PFSK-1 (cell line): ENCODE results near the gene TBC1D22A.
A peak's percentile ranks its signal among the peaks of the same experiment; 100 is the strongest.

ENCODE experiments used
- FOXP2 ChIP-seq: optimal IDR thresholded peaks from 2 replicates; pipeline ENCODE3; 2011; ENCODE audit warnings: borderline replicate concordance, control low read depth, inconsistent platforms; ENCODE audit not compliant: insufficient read depth; ENCODE audit errors: extremely low read length, extremely low read depth
- POLR2AphosphoS5 ChIP-seq: IDR thresholded peaks from 2 replicates; pipeline ENCODE4 v1.6.1; 2012; ENCODE audit warnings: low read depth, mild to moderate bottlenecking, control low read depth, low read length, moderate library complexity
- REST ChIP-seq, 2 experiments: IDR thresholded peaks; 2 replicates each; pipeline versions ENCODE4 v1.6.1 to v1.8.0; 2011 to 2012; ENCODE audit warnings: low read depth in 2 of 2, low read length in 2 of 2, control low read depth in 1 of 2, inconsistent platforms in 1 of 2, mild to moderate bottlenecking in 1 of 2, moderate library complexity in 1 of 2; ENCODE audit not compliant: insufficient read depth in 1 of 2
- SIN3A ChIP-seq: IDR thresholded peaks from 2 replicates; pipeline ENCODE4 v1.6.1; 2012; ENCODE audit warnings: mild to moderate bottlenecking, low read length, moderate library complexity, borderline replicate concordance; ENCODE audit not compliant: insufficient read depth
- TAF1 ChIP-seq: IDR thresholded peaks from 2 replicates; pipeline ENCODE4 v1.6.1; 2012; ENCODE audit warnings: low read length, control low read depth, borderline replicate concordance; ENCODE audit not compliant: insufficient read depth

The TBC1D22A gene

GRCh38 chr22:46942799-46943785 is 180.6 kb downstream of the TBC1D22A start:
- TF ChIP-seq FOXP2 (peak; percentile 13), REST (IDR thresholded peaks at IDR 0.05; ENCODE audit: insufficient read depth in 1 of 2, low read depth in 2 of 2, low read length in 2 of 2) (no peak)

DNA sequence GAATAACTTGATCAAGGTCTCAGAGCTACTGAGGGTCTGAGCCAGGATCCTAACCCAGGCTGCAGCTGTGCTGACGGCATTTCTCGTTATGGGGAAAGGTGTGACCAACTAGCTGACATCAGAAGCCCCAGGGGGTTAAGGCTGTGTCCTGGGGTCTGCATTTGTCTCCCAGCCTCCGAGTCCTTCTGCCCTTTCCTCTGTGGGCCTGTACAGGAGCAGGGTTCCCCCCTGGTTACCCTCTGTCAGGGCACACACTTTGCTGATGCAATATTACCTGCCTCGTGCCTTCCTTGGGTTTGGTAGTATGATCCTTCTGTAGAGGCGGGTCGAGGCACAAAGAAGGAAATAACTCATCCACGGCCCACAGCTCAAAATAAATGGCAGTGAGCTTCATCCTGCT is 183.0 kb downstream of the TBC1D22A start:
- TF ChIP-seq TAF1, result no peak
- TF ChIP-seq FOXP2, result no peak
- no peak for TF ChIP-seq POLR2AphosphoS5
- no peak for TF ChIP-seq REST (IDR thresholded peaks at IDR 0.05; ENCODE audit: insufficient read depth in 1 of 2, low read depth in 2 of 2, low read length in 2 of 2)
- no peak for TF ChIP-seq SIN3A

- TF ChIP-seq REST (IDR thresholded peaks at IDR 0.05; ENCODE audit: insufficient read depth in 1 of 2, low read depth in 2 of 2, low read length in 2 of 2) (no peak), POLR2AphosphoS5 (no peak)
These were observed 184.0 kb downstream of the TBC1D22A start for GRCh38 chr22:46946383-46946962.

DNA sequence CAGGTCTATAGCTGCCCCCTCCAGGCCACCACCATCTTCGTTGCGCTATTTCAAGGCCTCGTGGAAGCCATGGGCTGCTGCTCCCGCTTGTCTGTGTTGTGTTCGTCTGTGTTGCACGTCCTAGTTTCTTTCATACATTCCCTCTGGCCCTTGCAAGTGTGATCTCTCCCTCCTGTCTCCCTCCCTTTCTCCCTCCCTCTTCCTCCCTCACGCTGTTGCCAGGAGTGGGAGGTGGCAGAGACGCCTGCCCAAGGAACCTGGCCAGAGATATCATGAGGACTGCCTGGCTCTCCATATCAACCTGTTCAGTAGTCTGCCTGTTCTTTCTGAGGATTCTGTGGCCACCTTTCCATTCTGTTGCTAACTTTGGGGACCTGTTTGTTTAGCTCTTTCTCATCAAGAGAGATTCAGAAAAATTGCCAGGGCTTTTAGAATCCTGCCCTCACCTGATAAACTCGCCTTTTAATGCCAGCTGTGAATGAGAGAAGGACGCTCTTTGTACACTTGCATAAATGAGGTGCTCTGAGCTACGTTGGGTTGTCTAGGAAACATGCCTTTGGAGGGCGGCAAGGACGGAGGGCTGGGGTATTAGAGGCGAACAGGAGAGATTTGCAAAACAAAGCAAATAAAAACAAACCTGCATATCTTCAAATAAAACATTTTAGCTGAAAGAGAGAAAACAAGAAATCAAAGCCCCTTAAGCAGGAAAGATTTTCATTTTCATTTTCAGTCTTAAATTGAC is 185.2 kb downstream of the TBC1D22A start:
- TF ChIP-seq SIN3A (no peak), TAF1 (no peak)

DNA sequence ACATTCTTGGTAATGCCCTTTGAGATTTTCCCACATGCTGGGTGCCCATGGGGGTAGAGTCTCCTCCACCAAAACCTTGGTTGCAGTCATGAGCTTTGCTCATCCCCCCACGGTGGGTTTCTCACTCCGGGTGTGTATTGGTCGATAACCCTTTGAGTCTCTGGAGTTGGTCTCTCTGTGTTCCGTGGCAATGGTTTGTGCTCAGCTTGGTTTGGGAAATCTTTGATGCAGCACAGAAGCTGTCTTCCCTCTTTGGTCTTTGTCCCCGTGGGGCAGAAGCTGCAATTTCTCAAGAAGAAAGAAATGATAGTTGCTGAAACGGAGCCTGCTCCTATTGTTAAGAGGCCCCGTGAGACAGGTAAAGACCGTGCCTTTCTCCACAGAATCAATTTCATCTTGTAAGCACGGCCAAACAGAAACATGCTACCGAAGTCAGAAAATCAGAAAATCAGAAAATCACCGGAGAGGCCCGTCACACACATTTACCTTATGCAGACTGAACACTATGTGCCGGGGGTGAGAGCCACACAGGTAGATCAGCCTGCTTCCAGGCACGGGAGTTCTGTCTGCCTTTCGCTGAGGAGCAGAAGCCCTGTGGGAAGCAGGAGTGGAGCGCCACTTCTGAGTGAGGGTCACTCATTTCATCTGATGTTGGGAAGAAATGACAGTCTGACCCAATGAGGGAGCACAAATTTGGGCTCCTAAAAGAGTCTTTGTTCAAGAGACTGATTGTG is 186.1 kb downstream of the TBC1D22A start:
- TF ChIP-seq TAF1, result no peak
- TF ChIP-seq POLR2AphosphoS5, result no peak
- TF ChIP-seq SIN3A, result no peak
- no peak for TF ChIP-seq FOXP2
- TF ChIP-seq REST (IDR thresholded peaks at IDR 0.05; ENCODE audit: insufficient read depth in 1 of 2, low read depth in 2 of 2, low read length in 2 of 2), result no peak
